GM19467 (cell line): Measurements from ENCODE around the gene SHROOM3.

Experiments used
- ATAC-seq: cut with Tn5 transposase; IDR thresholded peaks from one replicate; pipeline ENCODE4 v1.9.1; 2021; ENCODE audit warnings: mild to moderate bottlenecking, moderate library complexity; ENCODE audit not compliant: unreplicated experiment

Gene SHROOM3

GRCh38 chr4:76535603-76536372 is 100.8 kb downstream of the SHROOM3 start:
- no peak for ATAC-seq

GRCh38 chr4:76536373-76536689 is 101.3 kb downstream of the SHROOM3 start:
- no peak for ATAC-seq

GRCh38 chr4:76538296-76538695 is 103.3 kb downstream of the SHROOM3 start:
- ATAC-seq: no peak

GRCh38 chr4:76539979-76540378 is 105.0 kb downstream of the SHROOM3 start:
- no peak for ATAC-seq

DNA sequence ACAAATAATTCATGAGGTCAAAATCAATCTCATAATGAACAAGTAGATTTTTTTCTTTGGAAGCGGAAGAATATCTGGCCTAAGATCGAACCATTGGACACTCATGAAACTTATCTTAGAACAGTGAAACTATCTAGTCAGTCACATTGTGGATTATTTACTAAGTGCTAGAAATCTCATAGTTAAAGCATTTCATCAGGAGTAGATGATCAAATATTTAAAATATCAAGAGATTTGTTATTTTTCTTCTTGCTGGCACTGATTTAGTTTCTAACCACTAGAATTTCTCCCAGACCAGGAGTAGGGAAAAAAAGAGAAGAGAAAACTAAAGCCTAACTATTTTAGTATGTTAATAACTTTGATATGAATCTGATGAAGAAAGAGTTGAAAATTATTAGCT is 105.5 kb downstream of the SHROOM3 start:
- no peak for ATAC-seq

DNA sequence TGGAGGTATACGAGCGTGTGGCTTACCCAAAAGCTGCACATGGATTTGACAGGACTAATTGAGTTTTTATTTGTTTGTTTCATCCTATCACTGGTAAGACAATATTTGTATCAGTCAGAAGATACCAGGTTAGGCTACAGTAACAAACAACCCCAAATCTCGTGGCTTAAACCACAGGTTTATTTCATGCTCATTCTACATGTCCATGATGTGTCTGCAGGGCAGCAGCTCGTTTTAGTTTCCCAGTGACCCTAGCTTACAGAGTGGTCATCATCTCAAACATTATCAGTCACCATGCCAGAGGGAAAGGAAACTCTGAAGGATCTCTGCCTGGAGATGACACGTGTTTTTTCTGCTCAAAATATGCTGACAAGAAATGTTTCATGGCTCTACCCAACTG is 108.3 kb downstream of the SHROOM3 start:
- no peak for ATAC-seq

GRCh38 chr4:76544725-76545124 is 109.7 kb downstream of the SHROOM3 start:
- no peak for ATAC-seq

GRCh38 chr4:76545226-76545884 is 110.3 kb downstream of the SHROOM3 start:
- no peak for ATAC-seq

- no peak for ATAC-seq
Measured at GRCh38 chr4:76546327-76546726, 111.3 kb downstream of the SHROOM3 start.

- no peak for ATAC-seq
Measured at GRCh38 chr4:76546759-76547742, 112.0 kb downstream of the SHROOM3 start.

GRCh38 chr4:76548704-76549103 is 113.7 kb downstream of the SHROOM3 start:
- ATAC-seq: no peak

DNA sequence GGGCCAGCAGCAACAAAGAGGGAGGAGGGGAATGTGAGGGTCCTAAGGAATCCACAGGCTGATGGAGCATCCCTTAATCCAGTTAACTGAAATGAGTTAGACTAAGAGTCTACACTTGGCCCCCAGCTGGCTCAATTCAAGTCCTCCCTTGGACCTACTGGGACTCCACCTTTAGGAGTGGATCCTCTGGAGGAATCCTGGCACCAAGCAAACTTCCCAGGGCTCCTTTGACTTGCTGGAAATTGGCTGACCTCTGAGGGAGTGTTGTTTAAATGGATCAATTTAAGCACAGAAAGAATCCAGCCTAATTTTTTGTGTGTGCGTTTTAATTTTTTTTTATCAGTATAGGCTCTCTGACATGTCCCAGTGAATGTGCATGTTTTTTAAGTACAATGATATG is 114.7 kb downstream of the SHROOM3 start:
- ATAC-seq: no peak

- ATAC-seq: no peak
Measured at GRCh38 chr4:76550966-76551780, 116.1 kb downstream of the SHROOM3 start.

- ATAC-seq: no peak
Measured at GRCh38 chr4:76554630-76555029, 119.6 kb downstream of the SHROOM3 start.

DNA sequence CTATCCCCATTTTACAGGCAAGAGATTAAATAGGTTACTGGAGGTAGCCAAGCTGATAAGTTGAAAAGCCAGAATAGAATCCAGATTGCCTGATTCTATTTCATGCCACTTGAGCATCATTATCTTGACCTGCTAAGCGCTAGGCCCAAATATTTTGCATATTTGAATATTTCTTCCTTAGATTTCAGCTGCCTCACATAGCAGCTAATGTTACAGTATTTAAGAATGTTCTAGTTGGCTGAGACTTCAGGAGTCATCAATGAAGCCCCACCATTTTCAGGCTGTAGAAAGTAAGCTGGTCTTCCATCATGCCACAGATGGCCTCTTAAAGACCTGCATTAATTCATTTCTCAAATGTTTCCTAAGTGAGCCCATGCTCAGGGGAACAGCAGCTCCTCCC is 121.4 kb downstream of the SHROOM3 start:
- no peak for ATAC-seq

DNA sequence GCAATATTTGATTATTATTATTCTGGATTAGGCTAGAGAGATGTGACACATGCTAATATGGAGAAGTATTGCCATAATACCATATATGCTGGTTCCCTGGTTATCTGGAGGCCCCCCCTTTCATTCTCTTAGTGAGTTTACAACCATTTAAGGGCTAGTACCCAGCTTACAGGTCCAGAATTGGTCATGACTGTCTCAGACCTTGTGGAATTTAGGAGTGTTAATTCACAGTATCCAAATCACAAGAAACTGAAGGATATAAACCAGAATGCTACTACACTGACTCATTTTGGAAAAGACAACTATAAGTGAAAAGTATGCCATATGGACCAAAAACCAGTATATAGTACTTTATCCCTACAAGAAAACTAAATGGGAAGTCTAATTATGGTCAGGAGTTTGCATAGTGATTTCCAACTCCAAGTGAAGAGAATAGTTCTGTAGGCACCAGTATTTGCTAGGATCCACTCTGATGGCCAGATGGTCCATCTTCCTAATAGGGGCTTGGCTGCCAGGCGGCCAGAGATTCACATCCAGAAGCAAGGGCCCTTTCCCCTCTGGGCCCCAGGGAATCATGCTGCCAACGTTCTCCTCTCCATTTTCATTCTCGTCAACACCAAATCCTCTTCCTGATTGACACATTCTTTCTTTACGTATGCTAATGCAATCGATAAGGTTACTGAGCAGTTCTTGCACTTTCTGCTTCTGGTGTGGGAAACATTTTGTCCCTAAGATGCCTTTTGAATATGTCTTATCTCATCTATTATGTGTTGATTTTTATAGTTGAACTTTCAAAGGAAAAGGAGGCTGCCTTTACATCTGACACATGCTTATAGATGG is 123.6 kb downstream of the SHROOM3 start:
- no peak for ATAC-seq

DNA sequence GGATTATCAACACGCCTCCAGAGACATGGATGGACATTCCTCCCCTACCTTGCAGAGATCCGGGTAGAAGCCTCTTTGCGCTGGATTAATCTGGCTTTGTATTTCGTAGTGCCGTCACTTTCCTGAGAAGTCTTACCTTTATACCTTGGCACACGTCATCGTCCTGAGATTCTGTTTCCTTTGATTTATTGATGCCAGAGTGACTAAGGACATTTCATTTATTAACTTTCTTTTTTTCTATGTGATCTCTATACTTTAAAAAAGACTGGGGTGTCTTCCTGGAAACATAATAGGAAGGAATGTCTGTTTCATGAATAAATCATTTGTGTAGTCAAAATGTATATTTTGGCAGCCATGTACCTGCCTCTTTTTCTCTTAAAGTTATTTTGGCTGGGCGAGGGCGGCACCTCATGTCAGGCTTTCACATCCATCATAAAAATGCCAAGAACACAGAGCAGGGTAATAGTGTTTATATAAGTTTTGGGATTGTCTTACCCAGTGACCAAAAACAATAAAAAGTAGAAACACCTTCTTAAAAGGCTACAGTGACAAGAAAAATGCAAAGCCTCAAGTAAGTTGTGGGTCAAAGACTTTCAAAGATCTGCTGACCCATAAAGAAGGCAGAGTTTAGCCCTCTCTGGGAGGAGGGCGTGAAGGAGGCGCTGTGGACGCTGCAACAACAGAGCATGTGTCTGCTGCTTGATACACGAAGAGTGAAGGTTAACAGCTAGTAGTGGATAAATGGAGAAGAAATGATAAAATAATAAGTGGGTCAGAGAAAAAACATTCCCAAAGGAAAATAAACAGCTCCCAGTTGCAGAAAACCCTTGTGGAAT is 124.4 kb downstream of the SHROOM3 start:
- ATAC-seq: no peak

- no peak for ATAC-seq
Measured at GRCh38 chr4:76562161-76562560, 127.1 kb downstream of the SHROOM3 start.
